ENCODE results near the gene METTL15.

GRCh38 chr11:28342716-28343115 is 234.5 kb downstream of the METTL15 start:
- TF ChIP-seq CTCF (IDR thresholded peaks at IDR 0.05): no peak
- no peak for TF ChIP-seq POLR2A (IDR thresholded peaks at IDR 0.05)
